Stomach smooth muscle (tissue), 2 donors: ENCODE results near the gene ABCA7.

Experiments
- H3K27ac ChIP-seq: one replicate; pipeline ENCODE4 v1.7.0; 2013; ENCODE audit warnings: mild to moderate bottlenecking, low read length, inconsistent platforms
- H3K27me3 ChIP-seq, 2 donors: one replicate each; pipeline ENCODE4 v1.7.0; 2013; ENCODE audit warnings: low read length in 2 of 2; ENCODE audit not compliant: insufficient read depth in 2 of 2, control insufficient read depth in 1 of 2
- H3K36me3 ChIP-seq, 2 donors: one replicate each; pipeline ENCODE4 v1.7.0; 2013; ENCODE audit warnings: low read length in 2 of 2; ENCODE audit not compliant: control insufficient read depth in 2 of 2, insufficient read depth in 2 of 2
- H3K4me1 ChIP-seq: one replicate; pipeline ENCODE4 v1.7.0; 2013; ENCODE audit warnings: low read length; ENCODE audit not compliant: control insufficient read depth, insufficient read depth
- H3K4me3 ChIP-seq, 2 donors: one replicate each; pipeline ENCODE4 v1.7.0; 2013; ENCODE audit warnings: low read length in 2 of 2
- H3K9ac ChIP-seq, 2 donors: one replicate each; pipeline ENCODE4 v1.7.0; 2013; ENCODE audit warnings: low read length in 2 of 2, mild to moderate bottlenecking in 1 of 2
- H3K9me3 ChIP-seq, 2 donors: one replicate each; pipeline ENCODE4 v1.7.0; 2013; ENCODE audit warnings: low read length in 2 of 2; ENCODE audit not compliant: control insufficient read depth in 2 of 2
- donor health status: healthy.
- donor health status: Pancreatic carcinoma.

The ABCA7 gene

DNA sequence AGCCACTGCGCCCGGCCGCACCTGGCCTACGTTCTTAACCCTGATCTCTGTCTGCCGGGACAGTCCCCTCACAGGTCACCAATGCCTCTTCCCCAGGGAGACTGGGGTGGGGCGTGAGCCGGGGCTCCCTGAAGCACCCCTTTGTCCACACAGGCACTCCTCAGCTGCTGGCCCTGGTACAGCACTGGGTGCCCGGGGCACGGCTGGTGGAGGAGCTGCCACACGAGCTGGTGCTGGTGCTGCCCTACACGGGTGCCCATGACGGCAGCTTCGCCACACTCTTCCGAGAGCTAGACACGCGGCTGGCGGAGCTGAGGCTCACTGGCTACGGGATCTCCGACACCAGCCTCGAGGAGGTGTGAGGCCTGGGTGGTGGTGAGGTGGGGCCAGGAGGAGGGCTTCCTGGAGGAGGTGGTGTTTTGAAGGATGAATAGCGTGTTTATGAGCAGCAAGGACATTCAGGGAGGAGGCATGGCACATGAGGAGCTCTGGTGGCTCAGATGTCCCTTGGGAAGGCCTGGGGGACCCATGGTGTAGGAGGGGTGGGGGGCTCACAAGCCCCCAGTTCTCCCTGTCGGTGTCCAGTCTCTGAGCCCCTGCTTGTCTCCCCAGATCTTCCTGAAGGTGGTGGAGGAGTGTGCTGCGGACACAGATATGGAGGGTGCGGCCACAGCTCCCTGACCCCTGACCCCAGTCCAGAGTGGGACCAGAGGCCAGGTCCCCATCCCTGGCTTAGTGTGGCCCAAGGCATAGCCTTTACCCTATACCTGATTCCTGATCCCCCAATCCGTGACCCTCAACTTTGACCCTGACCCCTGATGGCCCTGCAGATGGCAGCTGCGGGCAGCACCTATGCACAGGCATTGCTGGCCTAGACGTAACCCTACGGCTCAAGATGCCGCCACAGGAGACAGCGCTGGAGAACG, 13.5 kb downstream of the ABCA7 start:
- H3K9ac ChIP-seq = no peak overlapping the region
- no peaks in the 10 kb centered on the region for H3K27me3 ChIP-seq
- H3K27ac ChIP-seq = no peak overlapping the region
- peaks cover 5 to 31% of the 10 kb centered on the region in 2 donors for H3K9me3 ChIP-seq
- no peak overlapping the region for H3K4me3 ChIP-seq
- H3K4me1 ChIP-seq = no peaks in the 10 kb centered on the region
- peaks cover 0 to 10% of the 10 kb centered on the region in 2 donors for H3K36me3 ChIP-seq

DNA sequence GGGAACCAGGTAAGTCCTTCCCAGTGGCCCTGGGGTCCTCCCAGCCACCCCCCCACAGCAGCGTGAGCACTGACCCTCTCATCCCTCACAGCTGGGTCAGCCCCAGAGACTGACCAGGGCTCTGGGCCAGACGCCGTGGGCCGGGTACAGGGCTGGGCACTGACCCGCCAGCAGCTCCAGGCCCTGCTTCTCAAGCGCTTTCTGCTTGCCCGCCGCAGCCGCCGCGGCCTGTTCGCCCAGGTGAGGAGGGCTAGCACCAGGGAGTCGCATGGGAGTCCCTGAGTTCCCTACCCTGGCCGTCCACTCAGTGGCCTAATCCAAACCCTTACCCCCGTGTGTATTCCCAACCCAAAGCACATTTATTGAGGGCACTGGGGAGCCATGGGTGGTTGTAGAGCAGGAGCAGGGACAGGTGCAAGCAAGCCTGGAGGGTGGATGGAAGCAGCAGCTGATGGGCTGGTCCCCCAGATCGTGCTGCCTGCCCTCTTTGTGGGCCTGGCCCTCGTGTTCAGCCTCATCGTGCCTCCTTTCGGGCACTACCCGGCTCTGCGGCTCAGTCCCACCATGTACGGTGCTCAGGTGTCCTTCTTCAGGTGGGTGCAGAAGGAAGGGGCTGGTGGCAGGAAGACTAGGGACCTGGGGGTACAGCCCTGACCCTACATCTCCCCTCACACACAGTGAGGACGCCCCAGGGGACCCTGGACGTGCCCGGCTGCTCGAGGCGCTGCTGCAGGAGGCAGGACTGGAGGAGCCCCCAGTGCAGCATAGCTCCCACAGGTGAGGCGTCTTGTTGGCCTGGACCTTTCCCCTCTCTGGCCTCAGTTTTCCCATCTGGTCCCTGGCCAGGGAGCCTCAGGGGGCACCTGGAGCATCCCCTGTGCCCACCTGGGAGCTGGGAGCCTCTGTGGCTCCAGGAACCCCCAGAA, 14.5 kb downstream of the ABCA7 start:
- Histone ChIP-seq H3K27me3 (no peaks in the 10 kb centered on the region), H3K9ac (no peak overlapping the region), H3K9me3 (peaks cover 5 to 36% of the 10 kb centered on the region in 2 donors), H3K4me1 (no peaks in the 10 kb centered on the region), H3K27ac (no peak overlapping the region), H3K36me3 (peaks cover 0 to 10% of the 10 kb centered on the region in 2 donors), H3K4me3 (no peak overlapping the region)

DNA sequence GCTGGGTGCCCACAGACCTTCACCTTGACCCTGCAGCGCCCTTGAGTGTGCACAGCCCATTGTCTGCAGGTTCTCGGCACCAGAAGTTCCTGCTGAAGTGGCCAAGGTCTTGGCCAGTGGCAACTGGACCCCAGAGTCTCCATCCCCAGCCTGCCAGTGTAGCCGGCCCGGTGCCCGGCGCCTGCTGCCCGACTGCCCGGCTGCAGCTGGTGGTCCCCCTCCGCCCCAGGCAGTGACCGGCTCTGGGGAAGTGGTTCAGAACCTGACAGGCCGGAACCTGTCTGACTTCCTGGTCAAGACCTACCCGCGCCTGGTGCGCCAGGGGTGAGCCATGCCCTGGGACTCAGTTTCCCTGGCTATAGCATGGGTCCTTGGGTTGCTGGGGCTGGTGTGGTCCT, 15.1 kb downstream of the ABCA7 start:
- Histone ChIP-seq H3K4me1 (no peaks in the 10 kb centered on the region), H3K36me3 (peaks cover 0 to 10% of the 10 kb centered on the region in 2 donors), H3K9ac (no peak overlapping the region), H3K9me3 (peaks cover 5 to 36% of the 10 kb centered on the region in 2 donors), H3K4me3 (no peak overlapping the region), H3K27me3 (no peaks in the 10 kb centered on the region), H3K27ac (no peak overlapping the region)

DNA sequence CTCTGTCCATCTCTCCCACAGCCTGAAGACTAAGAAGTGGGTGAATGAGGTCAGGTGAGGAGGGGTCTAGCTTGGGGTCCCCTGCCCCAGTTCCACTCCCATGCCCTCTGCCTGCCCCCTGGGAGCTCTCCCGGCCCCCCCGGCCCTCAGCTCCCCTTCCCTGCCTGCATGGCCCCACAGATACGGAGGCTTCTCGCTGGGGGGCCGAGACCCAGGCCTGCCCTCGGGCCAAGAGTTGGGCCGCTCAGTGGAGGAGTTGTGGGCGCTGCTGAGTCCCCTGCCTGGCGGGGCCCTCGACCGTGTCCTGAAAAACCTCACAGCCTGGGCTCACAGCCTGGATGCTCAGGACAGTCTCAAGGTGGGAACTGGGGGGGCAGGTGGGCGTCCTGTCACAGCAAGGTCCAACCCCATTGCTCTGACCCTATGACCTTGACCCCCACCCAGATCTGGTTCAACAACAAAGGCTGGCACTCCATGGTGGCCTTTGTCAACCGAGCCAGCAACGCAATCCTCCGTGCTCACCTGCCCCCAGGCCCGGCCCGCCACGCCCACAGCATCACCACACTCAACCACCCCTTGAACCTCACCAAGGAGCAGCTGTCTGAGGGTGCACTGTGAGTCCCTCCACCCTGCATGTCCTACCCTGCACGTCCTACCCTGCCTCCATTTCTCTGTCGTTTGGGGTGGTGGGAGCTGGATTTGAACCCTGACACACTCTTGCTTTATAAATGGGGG, 16.1 kb downstream of the ABCA7 start:
- no peak overlapping the region for H3K27ac ChIP-seq
- H3K4me3 ChIP-seq = no peak overlapping the region
- H3K4me1 ChIP-seq = no peaks in the 10 kb centered on the region
- H3K27me3 ChIP-seq = no peaks in the 10 kb centered on the region
- no peak overlapping the region for H3K9ac ChIP-seq
- H3K36me3 ChIP-seq = peaks cover 0 to 10% of the 10 kb centered on the region in 2 donors
- peaks cover 5 to 36% of the 10 kb centered on the region in 2 donors for H3K9me3 ChIP-seq

DNA sequence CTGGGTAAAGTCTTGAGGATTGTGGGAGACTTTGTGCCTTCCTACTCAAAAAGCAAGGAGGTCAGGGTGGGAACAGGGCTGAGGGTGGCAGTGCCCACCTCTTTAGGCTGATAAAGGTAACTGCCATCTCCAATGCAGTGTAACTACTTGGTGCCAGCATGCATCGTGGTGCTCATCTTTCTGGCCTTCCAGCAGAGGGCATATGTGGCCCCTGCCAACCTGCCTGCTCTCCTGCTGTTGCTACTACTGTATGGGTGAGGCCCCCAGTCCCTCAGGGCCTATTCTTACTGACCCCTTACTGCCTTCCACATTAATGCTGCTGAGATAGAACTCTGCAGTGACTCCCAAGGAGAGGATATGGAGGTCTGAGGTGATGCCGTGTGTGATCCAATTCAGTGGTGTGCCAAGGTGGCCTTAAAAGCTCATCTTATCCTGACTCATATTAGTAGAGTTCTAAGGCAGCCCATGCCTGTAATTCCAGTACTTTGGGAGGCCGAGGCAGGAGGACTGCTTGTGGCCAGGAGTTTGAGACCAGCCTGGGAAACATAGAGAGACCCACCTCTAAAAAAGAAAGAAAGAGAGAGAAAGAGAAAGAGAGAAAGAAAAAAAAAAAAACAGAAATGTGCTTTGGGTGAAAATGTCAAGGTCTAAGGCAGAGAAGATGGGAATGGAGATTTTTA, 17.4 kb downstream of the ABCA7 start:
- H3K27me3 ChIP-seq = no peaks in the 10 kb centered on the region
- H3K36me3 ChIP-seq = peaks cover 0 to 10% of the 10 kb centered on the region in 2 donors
- H3K9me3 ChIP-seq = peaks cover 5 to 36% of the 10 kb centered on the region in 2 donors
- peak overlapping the region in 1 of 2 donors; percentile 43 for H3K4me3 ChIP-seq
- H3K9ac ChIP-seq = no peak overlapping the region
- H3K27ac ChIP-seq = no peak overlapping the region
- H3K4me1 ChIP-seq = no peaks in the 10 kb centered on the region

- H3K4me1 ChIP-seq = no peaks in the 10 kb centered on the region
- peaks cover 0 to 10% of the 10 kb centered on the region in 2 donors for H3K36me3 ChIP-seq
- no peak overlapping the region for H3K9ac ChIP-seq
- H3K27me3 ChIP-seq = no peaks in the 10 kb centered on the region
- no peak overlapping the region for H3K27ac ChIP-seq
- no peak overlapping the region for H3K4me3 ChIP-seq
- H3K9me3 ChIP-seq = peaks cover 5 to 36% of the 10 kb centered on the region in 2 donors
These were observed 18.2 kb downstream of the ABCA7 start for GRCh38 chr19:1058112-1058511.

- H3K9ac ChIP-seq = no peak overlapping the region
- H3K36me3 ChIP-seq = peaks cover 0 to 10% of the 10 kb centered on the region in 2 donors
- H3K27ac ChIP-seq = no peak overlapping the region
- peaks cover 5 to 33% of the 10 kb centered on the region in 2 donors for H3K9me3 ChIP-seq
- no peak overlapping the region for H3K4me3 ChIP-seq
- peaks cover 7% of the 10 kb centered on the region for H3K4me1 ChIP-seq
- H3K27me3 ChIP-seq = peaks cover 9 to 16% of the 10 kb centered on the region in 2 donors
These were observed 20.8 kb downstream of the ABCA7 start for GRCh38 chr19:1060689-1061088.

- H3K9me3 ChIP-seq = peaks cover 5 to 20% of the 10 kb centered on the region in 2 donors
- H3K27ac ChIP-seq = no peak overlapping the region
- H3K4me3 ChIP-seq = no peak overlapping the region
- peaks cover 15% of the 10 kb centered on the region for H3K4me1 ChIP-seq
- H3K27me3 ChIP-seq = peaks cover 20 to 29% of the 10 kb centered on the region in 2 donors
- no peak overlapping the region for H3K9ac ChIP-seq
- peaks cover 0 to 6% of the 10 kb centered on the region in 2 donors for H3K36me3 ChIP-seq
These were observed 22.1 kb downstream of the ABCA7 start for GRCh38 chr19:1061987-1062386.

- H3K9ac ChIP-seq = no peak overlapping the region
- no peak overlapping the region for H3K27ac ChIP-seq
- H3K4me3 ChIP-seq = no peak overlapping the region
- peaks cover 0 to 3% of the 10 kb centered on the region in 2 donors for H3K36me3 ChIP-seq
- peaks cover 20 to 34% of the 10 kb centered on the region in 2 donors for H3K27me3 ChIP-seq
- H3K9me3 ChIP-seq = peaks cover 3 to 14% of the 10 kb centered on the region in 2 donors
- H3K4me1 ChIP-seq = peaks cover 20% of the 10 kb centered on the region
These were observed 22.6 kb downstream of the ABCA7 start for GRCh38 chr19:1062387-1063029.
